GM12875 (cell line): ENCODE data around the gene KRTAP10-2.

Experiments used
- H3K4me3 ChIP-seq: one replicate; pipeline ENCODE4 v1.5.1; 2011; ENCODE audit warnings: low read depth, low read length, control low read depth
- CTCF ChIP-seq: IDR thresholded peaks from 2 replicates; pipeline ENCODE4 v1.5.1; 2011; ENCODE audit warnings: low read depth, mild to moderate bottlenecking, control low read depth, inconsistent platforms, low read length, moderate library complexity, borderline replicate concordance; ENCODE audit not compliant: insufficient read depth

The KRTAP10-2 gene

GRCh38 chr21:44572959-44573583 is 21.8 kb upstream of the KRTAP10-2 start:
- TF ChIP-seq CTCF = no peak
- H3K4me3 ChIP-seq = no peak overlapping the region

GRCh38 chr21:44571844-44572782 is 20.8 kb upstream of the KRTAP10-2 start:
- no peak for TF ChIP-seq CTCF
- no peak overlapping the region for H3K4me3 ChIP-seq

GRCh38 chr21:44571296-44571695 is 20.0 kb upstream of the KRTAP10-2 start:
- no peak for TF ChIP-seq CTCF
- H3K4me3 ChIP-seq = no peak overlapping the region

- TF ChIP-seq CTCF = no peak
Measured at GRCh38 chr21:44569861-44570517, 18.7 kb upstream of the KRTAP10-2 start.

GRCh38 chr21:44568667-44569556 is 17.6 kb upstream of the KRTAP10-2 start:
- TF ChIP-seq CTCF = no peak

More at GRCh38 chr21:44569861-44570517, 18.7 kb upstream of the KRTAP10-2 start:
- H3K4me3 ChIP-seq = no peak overlapping the region

GRCh38 chr21:44568261-44568660 is 17.0 kb upstream of the KRTAP10-2 start:
- TF ChIP-seq CTCF = no peak

More at GRCh38 chr21:44568667-44569556, 17.6 kb upstream of the KRTAP10-2 start:
- no peak overlapping the region for H3K4me3 ChIP-seq

More at GRCh38 chr21:44568261-44568660, 17.0 kb upstream of the KRTAP10-2 start:
- H3K4me3 ChIP-seq = no peak overlapping the region
